LNCAP (cell line): Measurements from ENCODE around the gene PDGFA.

ENCODE experiments used
- CTCF ChIP-seq: fragments of 450-650 bp; IDR thresholded peaks from 2 replicates; pipeline ENCODE4 v1.5.1; 2017; ENCODE audit warnings: mild to moderate bottlenecking

PDGFA gene

GRCh38 chr7:562789-563628 is 43.4 kb upstream of the PDGFA start:
- no peak for TF ChIP-seq CTCF

- no peak for TF ChIP-seq CTCF
These were observed 42.7 kb upstream of the PDGFA start for GRCh38 chr7:562374-562675.

- no peak for TF ChIP-seq CTCF
These were observed 42.2 kb upstream of the PDGFA start for GRCh38 chr7:561631-562373.

GRCh38 chr7:560966-561630 is 41.5 kb upstream of the PDGFA start:
- TF ChIP-seq CTCF: no peak

- TF ChIP-seq CTCF: no peak
These were observed 39.7 kb upstream of the PDGFA start for GRCh38 chr7:559396-559705.

- TF ChIP-seq CTCF: no peak
These were observed 37.9 kb upstream of the PDGFA start for GRCh38 chr7:557558-557881.

- TF ChIP-seq CTCF: no peak
These were observed 37.4 kb upstream of the PDGFA start for GRCh38 chr7:556837-557557.
